Esophagus squamous epithelium (tissue), 4 donors: ENCODE results near the gene TBPL1.

Experiments
- POLR2A ChIP-seq, 4 donors: fragments of 450-650 bp; IDR thresholded peaks; one replicate each; pipeline ENCODE4 v1.6.1; 2017; ENCODE audit warnings: antibody characterized with exemption in 4 of 4, mild to moderate bottlenecking in 4 of 4, moderate library complexity in 3 of 4
- TF ChIP-seq, protein P1 (sequence below), 6 experiments: fragments of 450-650 bp in 4 of 6; fragments of 200-600 bp in 2 of 6; sonication (generic) in 2 of 6; IDR thresholded peaks; one replicate each; pipeline ENCODE4 v1.5.1; 2016 to 2019; ENCODE audit warnings: antibody characterized with exemption in 6 of 6, mild to moderate bottlenecking in 4 of 6, moderate library complexity in 4 of 6

DNA sequence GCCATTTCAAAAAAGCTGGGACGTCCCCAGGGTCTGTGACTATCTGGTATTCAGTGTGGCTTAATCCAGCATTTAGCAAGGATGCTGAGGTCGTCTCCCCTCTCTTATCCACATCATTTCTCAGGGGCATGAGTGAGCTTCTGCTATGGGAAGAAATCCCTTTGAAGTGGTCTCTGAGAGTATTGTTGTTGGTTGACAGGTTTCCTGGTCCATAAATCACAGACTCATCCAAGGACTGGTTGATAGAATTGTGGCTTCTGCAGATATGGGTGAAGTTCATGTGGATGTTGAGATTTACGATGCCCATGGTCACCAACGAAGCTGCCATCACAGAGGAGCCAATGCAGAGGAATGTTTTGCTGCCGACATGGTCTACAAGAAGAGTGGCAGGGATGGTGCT is 75.4 kb downstream of the TBPL1 start:
- TF ChIP-seq, protein P1, sequence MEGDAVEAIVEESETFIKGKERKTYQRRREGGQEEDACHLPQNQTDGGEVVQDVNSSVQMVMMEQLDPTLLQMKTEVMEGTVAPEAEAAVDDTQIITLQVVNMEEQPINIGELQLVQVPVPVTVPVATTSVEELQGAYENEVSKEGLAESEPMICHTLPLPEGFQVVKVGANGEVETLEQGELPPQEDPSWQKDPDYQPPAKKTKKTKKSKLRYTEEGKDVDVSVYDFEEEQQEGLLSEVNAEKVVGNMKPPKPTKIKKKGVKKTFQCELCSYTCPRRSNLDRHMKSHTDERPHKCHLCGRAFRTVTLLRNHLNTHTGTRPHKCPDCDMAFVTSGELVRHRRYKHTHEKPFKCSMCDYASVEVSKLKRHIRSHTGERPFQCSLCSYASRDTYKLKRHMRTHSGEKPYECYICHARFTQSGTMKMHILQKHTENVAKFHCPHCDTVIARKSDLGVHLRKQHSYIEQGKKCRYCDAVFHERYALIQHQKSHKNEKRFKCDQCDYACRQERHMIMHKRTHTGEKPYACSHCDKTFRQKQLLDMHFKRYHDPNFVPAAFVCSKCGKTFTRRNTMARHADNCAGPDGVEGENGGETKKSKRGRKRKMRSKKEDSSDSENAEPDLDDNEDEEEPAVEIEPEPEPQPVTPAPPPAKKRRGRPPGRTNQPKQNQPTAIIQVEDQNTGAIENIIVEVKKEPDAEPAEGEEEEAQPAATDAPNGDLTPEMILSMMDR (IDR thresholded peaks at IDR 0.05) = no peak
- no peak for TF ChIP-seq POLR2A (IDR thresholded peaks at IDR 0.05)
